ACC112 (cell line): ENCODE measurements around the gene ZBTB12.
"Not testable (repeated sequence)": the region's sequence is repeated elsewhere in the genome, so short reads cannot be mapped to it uniquely, and the experiment has no call there.

Source experiments
- H2AFZ ChIP-seq: fragments of 200-600 bp; sonication (generic); one replicate; pipeline ENCODE4 v1.6.0; 2017; ENCODE audit warnings: antibody characterized with exemption, low read length; ENCODE audit not compliant: unreplicated experiment
- H3K27ac ChIP-seq: fragments of 200-600 bp; sonication (generic); 2 replicates; pipeline ENCODE4 v1.5.1; 2014; ENCODE audit warnings: low read depth, mild to moderate bottlenecking, antibody characterized with exemption, low read length, moderate library complexity
- H3K27me3 ChIP-seq: fragments of 200-600 bp; sonication (generic); 2 replicates; pipeline ENCODE4 v1.6.1; 2014; ENCODE audit warnings: mild to moderate bottlenecking, antibody characterized with exemption, low read length, moderate library complexity, mixed read lengths; ENCODE audit not compliant: insufficient read depth
- H3K36me3 ChIP-seq: fragments of 200-600 bp; sonication (generic); 2 replicates; pipeline ENCODE4 v1.6.1; 2016; ENCODE audit warnings: mild to moderate bottlenecking, antibody characterized with exemption, low read length, moderate library complexity, mixed read lengths; ENCODE audit not compliant: insufficient read depth
- H3K4me1 ChIP-seq: fragments of 200-600 bp; sonication (generic); one replicate; pipeline ENCODE4 v1.6.1; 2016; ENCODE audit warnings: low read length, mixed read lengths; ENCODE audit not compliant: insufficient read depth, unreplicated experiment, control insufficient read depth
- H3K4me3 ChIP-seq: fragments of 200-600 bp; sonication (generic); 2 replicates; pipeline ENCODE4 v1.5.1; 2014; ENCODE audit warnings: mild to moderate bottlenecking, low read depth, low read length
- H3K79me2 ChIP-seq: fragments of 200-600 bp; sonication (generic); one replicate; pipeline ENCODE4 v1.6.0; 2016; ENCODE audit warnings: low read length; ENCODE audit not compliant: control insufficient read depth, unreplicated experiment, insufficient read depth

The ZBTB12 gene

GRCh38 chr6:31943742-31944141, 41.9 kb upstream of the ZBTB12 start:
- H2AFZ ChIP-seq, result no peak overlapping the region
- no peaks in the 10 kb centered on the region for H3K27me3 ChIP-seq
- no peak overlapping the region for H3K27ac ChIP-seq
- H3K4me1 ChIP-seq, result peaks cover 41% of the 10 kb centered on the region
- H3K36me3 ChIP-seq, result no peaks in the 10 kb centered on the region
- H3K79me2 ChIP-seq, result peaks cover 5% of the 10 kb centered on the region
- H3K4me3 ChIP-seq, result no peak overlapping the region

DNA sequence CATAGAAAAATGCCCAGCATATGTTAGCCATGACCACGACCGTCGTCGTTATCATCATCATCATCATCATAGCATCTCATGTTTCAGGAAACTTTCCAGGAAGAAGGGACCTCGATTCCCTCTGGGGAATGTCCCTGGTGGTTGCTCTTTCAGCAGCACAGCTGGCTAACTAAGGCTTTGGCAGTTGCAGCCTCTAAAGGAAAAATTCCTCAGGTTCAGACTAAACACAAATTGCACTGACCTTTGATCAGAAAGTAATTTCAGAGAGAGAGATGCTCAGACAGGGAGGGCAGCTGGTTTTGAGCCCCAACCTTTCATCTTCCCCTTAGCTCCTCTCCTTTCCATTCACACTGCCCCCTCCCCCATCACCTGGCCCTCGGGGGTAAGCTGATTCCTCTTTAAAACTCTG, 38.4 kb upstream of the ZBTB12 start:
- no peak overlapping the region for H3K4me3 ChIP-seq
- no peaks in the 10 kb centered on the region for H3K36me3 ChIP-seq
- no peaks in the 10 kb centered on the region for H3K27me3 ChIP-seq
- peak overlapping the region; percentile 7 for H2AFZ ChIP-seq
- no peaks in the 10 kb centered on the region for H3K79me2 ChIP-seq
- no peak overlapping the region for H3K27ac ChIP-seq
- H3K4me1 ChIP-seq, result peaks cover 14% of the 10 kb centered on the region

DNA sequence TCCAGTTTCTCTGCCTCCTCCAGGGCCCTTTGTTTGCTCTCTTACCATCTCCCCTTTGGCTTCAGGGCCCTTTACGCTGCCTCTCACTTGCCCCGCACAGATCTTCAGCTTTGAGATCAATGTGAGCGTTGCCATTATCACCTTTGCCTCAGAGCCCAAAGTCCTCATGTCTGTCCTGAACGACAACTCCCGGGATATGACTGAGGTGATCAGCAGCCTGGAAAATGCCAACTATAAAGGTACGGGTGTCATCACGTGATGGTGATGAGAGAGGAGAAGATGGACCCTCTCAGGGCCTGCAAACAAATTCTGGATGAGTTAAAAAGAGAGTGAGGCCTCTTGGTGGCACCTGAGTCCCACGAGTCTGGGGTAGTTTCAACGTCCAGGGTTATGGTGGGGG, 33.9 kb upstream of the ZBTB12 start:
- Histone ChIP-seq H2AFZ (no peak overlapping the region), H3K4me3 (no peak overlapping the region), H3K4me1 (peaks cover 8% of the 10 kb centered on the region), H3K36me3 (no peaks in the 10 kb centered on the region), H3K27ac (no peak overlapping the region), H3K27me3 (no peaks in the 10 kb centered on the region), H3K79me2 (no peaks in the 10 kb centered on the region)

DNA sequence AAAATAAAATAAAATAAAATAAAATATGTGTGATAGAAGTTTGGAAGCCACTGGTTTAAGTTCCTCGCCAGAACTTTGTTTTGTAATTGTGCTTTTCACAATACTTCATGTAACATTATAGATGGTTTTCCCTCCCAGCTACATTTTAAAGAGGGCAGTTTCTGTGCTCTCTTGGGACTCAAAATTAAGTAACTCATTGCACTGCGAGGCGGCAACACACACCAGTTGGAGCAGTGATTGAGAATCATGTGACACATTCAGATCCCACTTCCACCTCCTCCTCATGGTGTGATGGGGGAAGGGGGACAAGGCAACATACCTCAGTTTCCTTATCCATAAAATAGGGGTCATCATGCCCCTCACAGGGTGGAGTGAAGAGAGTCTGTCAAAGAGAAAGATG, 33.1 kb upstream of the ZBTB12 start:
- no peak overlapping the region for H2AFZ ChIP-seq
- no peaks in the 10 kb centered on the region for H3K79me2 ChIP-seq

DNA sequence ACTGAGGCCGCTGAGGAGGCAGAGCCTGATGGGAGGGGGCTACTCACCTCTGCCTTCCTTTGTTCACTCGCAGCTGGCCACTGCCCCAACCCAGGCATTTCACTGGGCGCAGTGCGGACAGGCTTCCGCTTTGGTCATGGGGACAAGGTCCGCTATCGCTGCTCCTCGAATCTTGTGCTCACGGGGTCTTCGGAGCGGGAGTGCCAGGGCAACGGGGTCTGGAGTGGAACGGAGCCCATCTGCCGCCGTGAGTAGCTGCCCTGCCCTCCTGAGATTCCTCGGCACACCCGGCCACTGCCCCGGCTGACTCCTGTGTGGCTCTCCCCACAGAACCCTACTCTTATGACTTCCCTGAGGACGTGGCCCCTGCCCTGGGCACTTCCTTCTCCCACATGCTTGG, 31.7 kb upstream of the ZBTB12 start:
- Histone ChIP-seq H3K27me3 (no peaks in the 10 kb centered on the region), H2AFZ (no peak overlapping the region), H3K79me2 (no peaks in the 10 kb centered on the region), H3K4me3 (no peak overlapping the region), H3K4me1 (no peaks in the 10 kb centered on the region), H3K27ac (no peak overlapping the region), H3K36me3 (no peaks in the 10 kb centered on the region)

More for the DNA sequence above, 33.1 kb upstream of the ZBTB12 start:
- H3K27me3 ChIP-seq, result no peaks in the 10 kb centered on the region
- no peaks in the 10 kb centered on the region for H3K36me3 ChIP-seq
- H3K4me1 ChIP-seq, result peaks cover 1% of the 10 kb centered on the region
- H3K4me3 ChIP-seq, result no peak overlapping the region
- H3K27ac ChIP-seq, result no peak overlapping the region

DNA sequence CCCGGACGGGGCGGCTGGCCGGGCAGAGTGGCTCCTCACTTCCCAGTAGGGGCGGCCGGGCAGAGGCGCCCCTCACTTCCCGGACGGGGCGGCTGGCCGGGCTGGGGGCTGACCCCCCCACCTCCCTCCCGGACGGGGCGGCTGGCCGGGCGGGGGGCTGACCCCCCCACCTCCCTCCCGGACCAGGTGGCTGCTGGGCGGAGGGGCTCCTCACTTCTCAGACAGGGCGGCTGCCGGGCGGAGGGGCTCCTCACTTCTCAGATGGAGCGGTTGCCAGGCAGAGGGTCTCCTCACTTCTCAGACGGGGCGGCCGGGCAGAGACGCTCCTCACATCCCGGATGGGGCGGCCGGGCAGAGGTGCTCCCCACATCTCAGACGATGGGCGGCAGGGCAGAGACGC, 30.3 kb upstream of the ZBTB12 start:
- not testable (repeated sequence) for H3K27me3 ChIP-seq, H3K36me3 ChIP-seq, H3K27ac ChIP-seq, H3K4me1 ChIP-seq, H3K4me3 ChIP-seq, H3K79me2 ChIP-seq, H2AFZ ChIP-seq

- Histone ChIP-seq H3K27ac (no peak overlapping the region), H3K36me3 (no peaks in the 10 kb centered on the region), H3K79me2 (no peaks in the 10 kb centered on the region), H2AFZ (no peak overlapping the region), H3K4me3 (no peak overlapping the region), H3K4me1 (no peaks in the 10 kb centered on the region), H3K27me3 (no peaks in the 10 kb centered on the region)
Observed at GRCh38 chr6:31930962-31931361, 29.1 kb upstream of the ZBTB12 start.

GRCh38 chr6:31928672-31928939, 26.7 kb upstream of the ZBTB12 start:
- H3K79me2 ChIP-seq, result no peaks in the 10 kb centered on the region
- no peak overlapping the region for H2AFZ ChIP-seq
- H3K27me3 ChIP-seq, result no peaks in the 10 kb centered on the region
- no peak overlapping the region for H3K4me3 ChIP-seq
- no peaks in the 10 kb centered on the region for H3K4me1 ChIP-seq
- H3K36me3 ChIP-seq, result no peaks in the 10 kb centered on the region
- no peak overlapping the region for H3K27ac ChIP-seq

- peak overlapping the region; percentile 32 for H2AFZ ChIP-seq
Observed at GRCh38 chr6:31927863-31928671, 26.2 kb upstream of the ZBTB12 start.

GRCh38 chr6:31927242-31927862, 25.5 kb upstream of the ZBTB12 start, which contains the start of gene C2:
Gene C2, plus strand, starts transcription at chr6:31927717. Its CDS starts 36 bp downstream, at chr6:31927753.
- Histone ChIP-seq H3K27me3 (no peaks in the 10 kb centered on the region), H3K79me2 (no peaks in the 10 kb centered on the region), H3K4me1 (no peaks in the 10 kb centered on the region), H2AFZ (peak within 1 kb of the TSS; percentile 32), H3K27ac (no peak within 1 kb of the TSS), H3K4me3 (peak within 1 kb of the TSS; percentile 15; the same call in 1 of the 2 replicates), H3K36me3 (no peaks in the 10 kb centered on the region)

More at GRCh38 chr6:31927863-31928671, 26.2 kb upstream of the ZBTB12 start:
- Histone ChIP-seq H3K4me1 (no peaks in the 10 kb centered on the region), H3K4me3 (peak overlapping the region; percentile 15; the same call in 1 of the 2 replicates), H3K79me2 (no peaks in the 10 kb centered on the region), H3K27ac (no peak overlapping the region), H3K36me3 (no peaks in the 10 kb centered on the region), H3K27me3 (no peaks in the 10 kb centered on the region)

DNA sequence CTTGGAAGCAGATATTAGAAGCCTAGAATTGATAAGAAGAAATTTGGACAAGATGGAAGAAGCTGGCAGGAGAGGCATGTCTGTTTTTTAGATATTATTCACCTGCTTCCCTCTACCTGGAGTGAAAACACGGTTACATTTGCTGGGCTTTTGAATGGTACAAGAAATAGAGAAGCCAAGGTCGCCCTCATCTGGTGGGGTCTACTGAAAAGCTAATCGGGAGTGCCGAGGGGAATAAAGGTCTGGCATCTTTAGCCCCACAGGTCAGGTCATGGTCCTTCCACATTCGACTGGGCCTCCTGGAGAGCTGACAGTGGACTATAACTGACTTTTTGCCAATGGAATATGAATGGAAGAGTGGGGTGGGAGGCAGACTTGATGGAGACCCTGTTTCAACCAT, 21.1 kb upstream of the ZBTB12 start:
- H3K27ac ChIP-seq, result no peak overlapping the region

More for the DNA sequence above, 21.1 kb upstream of the ZBTB12 start:
- Histone ChIP-seq H2AFZ (no peak overlapping the region), H3K36me3 (no peaks in the 10 kb centered on the region), H3K79me2 (no peaks in the 10 kb centered on the region), H3K4me3 (no peak overlapping the region), H3K4me1 (peaks cover 11% of the 10 kb centered on the region), H3K27me3 (no peaks in the 10 kb centered on the region)
